ENCODE results near the gene SUPT7L.
"Not testable (repeated sequence)": the region's sequence is repeated elsewhere in the genome, so short reads cannot be mapped to it uniquely, and the experiment has no call there.

SUPT7L gene

DNA sequence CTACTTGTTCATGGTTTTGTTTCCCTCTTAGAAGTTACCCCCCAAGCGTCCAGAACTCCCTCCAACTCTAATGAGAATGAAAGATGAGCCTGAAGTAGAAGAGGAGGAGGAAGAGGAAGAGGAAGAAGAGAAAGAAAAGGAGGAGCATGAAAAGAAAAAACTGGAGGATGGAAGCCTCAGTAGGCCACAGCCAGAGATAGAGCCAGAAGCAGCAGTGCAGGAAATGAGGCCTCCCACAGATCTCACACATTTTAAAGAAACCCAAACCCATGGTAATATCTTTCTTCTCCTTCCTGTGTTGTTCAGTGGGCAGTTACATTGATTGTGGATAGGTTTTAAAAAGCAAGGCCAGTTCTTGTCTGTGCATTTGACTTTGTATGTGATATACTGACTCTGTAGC, 21.6 kb upstream of the SUPT7L start:
- DNase-seq = not testable (repeated sequence)

DNA sequence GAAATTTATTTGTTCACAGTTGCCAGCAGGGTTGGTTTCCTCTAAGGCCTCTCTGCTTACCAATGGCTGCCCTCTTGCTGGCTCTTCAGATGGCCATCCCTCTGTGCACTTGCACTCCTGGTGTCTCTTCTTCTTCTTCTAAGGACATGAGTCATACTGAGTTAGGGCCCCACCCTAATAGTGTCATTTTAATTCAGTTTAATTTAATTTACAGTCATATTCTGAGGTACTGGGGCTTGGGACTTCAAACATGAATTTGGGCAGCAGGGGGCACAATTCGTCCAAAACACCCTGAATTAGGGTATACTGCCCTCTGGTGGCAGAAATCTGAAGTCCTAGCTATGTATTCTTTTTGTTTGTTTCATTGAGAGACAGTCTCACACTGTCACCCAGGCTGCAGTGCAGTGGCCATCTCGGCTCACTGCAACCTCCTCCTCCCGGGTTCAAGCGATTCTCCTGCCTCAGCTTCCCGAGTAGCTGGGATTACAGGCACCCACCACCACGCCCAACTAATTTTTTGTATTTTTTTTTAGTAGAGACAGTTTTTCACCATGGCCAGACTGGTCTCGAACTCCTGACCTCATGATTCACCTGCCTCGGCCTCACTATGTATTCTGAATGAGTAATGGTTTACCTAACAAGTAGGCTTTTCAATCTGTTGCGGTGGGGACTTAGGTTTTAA, 20.1 kb upstream of the SUPT7L start:
- DNase-seq = peak; percentile 97

DNA sequence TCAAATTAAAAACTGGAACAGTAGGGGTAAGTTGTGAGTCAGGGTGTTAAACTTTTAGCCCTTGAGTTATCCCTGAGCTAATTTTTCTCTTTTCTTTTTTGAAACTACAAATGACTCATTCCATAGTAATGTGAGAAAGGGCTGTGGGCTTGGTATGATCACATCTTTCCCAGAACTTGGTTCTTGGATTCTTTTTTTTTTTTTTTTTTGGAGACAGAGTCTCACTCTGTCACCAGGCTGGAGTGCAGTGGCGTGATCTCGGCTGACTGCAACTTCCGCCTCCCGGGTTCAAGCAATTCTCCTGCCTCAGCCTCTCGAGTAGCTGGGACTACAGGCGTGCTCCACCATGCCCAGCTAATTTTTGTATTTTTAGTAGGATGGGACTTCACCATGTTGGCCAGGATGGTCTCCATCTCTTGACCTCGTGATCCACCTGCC, 18.9 kb upstream of the SUPT7L start:
- not testable (repeated sequence) for DNase-seq

DNA sequence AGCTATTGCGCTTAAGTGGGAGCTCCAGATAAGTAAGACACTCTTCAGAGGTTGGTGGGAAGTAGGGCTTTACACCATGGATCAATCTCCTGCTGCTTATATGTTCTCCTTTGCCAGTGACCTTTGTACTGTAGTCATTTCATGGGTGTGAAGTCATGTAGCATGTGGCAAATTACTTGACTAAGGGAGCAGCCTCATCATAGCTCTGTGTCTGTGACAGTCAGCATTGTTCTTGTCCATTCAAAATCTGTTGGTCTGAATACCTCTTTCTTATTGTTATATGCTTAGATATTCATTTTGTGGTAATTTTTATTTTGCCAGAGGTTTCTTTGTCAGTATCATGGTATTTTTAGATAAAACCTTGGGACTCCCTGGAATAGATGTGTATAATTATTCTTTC, 18.4 kb upstream of the SUPT7L start:
- DNase-seq = no peak

DNA sequence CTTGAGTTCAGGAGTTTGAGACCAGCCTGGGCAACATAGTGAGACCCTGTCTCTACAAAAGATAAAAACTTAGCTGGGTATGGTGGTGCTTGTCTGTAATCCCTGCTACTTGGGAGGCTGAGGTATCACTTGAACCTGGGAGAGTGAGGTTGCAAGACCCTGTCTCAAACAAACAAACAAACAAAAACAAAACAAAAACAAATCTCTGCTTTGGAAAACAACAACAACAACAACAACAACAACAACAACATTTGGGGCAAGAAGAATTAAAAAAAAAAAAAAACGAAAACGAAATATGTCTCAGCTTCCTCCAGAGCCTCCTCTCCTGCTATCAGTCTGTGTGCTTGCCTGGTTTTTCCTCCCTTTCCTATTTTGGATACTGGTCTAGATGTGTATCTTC, 17.2 kb upstream of the SUPT7L start:
- DNase-seq = no peak

DNA sequence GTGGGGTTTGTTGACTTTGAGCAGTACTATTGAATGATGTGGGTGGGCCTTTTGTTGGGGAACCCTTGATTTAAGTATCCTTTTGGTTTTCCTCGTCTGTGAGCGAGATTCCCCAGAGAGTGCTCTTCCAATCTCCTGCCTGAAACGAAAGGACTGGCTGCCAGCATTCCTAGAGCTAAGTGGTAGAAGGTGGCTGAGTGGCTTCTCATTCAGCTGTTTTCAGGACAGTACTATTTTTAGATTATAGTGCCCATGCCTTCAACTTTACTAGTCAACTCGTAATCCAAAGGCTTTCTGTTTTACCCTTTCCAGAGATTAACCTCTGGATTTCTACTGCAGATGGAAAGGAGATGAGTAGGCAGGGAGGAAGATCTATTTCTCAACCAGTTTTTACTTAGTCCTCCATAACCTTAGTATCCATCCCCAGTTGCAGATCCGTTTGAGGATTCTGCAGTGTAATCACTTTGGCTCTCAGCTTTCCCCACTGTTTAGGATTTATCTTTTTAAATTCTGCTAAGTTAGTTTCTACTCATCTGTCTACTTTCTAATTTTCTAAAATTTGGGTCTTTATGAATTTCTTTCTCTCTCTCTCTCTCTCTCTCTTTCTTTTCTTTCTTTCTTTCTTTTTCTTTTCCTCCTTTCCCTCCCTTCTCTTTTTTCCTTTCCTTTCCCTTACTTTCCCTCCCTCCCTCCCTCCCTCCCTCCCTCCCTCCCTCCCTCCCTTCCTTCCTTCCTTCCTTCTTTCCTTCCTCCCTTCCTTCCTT, 9.5 kb upstream of the SUPT7L start:
- DNase-seq = no peak

DNA sequence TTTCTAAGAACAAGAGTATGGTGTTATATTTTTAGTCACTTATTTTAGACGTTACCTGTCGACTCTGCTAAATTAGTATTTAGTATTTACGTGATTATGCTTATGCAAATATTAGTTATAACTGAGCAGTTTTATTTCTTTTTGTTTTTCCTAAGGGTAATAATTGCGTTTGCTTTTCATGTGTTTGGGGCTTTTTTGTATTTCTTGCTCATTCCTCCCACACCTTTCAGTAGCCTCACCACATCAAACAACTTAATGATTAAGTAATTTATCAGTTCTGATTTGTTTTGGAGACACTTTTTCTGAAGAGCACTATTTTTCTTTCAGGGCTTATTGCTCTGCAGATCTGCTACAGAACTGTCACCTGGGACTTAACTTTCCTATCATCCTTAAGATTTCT, 7.8 kb upstream of the SUPT7L start:
- no peak for DNase-seq

DNA sequence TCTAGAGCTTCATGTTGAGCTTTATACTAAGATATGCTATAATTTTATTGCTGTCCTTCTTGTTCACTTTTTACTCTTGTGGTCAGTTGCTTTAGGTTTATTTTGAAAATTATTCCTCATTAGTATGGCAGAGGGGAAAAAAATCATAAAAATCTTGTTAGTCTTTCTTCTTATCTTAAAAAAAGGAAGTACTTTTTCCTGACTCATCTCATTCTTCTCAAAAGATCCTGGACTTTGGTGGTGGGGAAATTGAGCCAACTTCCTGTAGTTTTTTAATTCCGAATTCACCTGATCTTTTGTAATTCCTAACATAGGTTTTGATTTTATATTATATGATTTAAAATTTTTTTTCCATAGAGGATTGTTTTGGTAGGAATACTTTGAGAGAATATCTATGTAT, 4.0 kb upstream of the SUPT7L start:
- no peak for DNase-seq

DNA sequence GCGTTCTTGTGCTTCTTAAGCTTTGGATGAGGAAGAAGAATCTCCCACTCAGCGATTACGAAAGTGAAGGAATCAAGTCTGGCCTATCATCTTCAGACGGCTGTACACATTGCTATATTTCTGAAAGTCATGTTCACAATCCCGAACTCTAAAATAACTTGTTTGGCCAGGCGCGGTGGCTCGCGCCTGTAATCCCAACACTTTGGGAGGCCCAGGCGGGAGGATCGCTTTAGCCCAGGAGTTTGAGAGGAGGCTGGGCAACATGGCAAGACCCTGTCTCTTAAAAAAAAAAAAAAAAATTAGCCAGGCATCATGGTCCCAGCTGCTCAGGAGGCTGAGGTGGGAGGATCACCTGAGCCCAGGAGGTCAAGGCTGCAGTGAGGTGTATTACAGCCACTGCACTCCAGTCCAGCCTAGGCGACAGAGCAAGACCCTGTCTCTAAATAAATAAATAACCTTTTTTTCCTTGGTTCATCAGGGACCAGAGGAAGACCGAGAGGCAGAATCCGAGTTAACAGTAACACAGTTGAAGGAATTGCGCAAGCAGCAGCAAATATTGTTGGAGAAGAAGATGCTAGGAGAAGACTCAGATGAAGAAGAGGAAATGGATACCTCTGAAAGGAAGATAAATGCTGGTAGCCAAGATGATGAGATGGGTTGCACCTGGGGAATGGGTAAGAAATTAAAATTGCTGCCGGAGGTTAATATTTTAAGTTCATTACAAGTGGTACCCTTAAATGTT, 1.4 kb upstream of the SUPT7L start:
- DNase-seq = peak; percentile 11

DNA sequence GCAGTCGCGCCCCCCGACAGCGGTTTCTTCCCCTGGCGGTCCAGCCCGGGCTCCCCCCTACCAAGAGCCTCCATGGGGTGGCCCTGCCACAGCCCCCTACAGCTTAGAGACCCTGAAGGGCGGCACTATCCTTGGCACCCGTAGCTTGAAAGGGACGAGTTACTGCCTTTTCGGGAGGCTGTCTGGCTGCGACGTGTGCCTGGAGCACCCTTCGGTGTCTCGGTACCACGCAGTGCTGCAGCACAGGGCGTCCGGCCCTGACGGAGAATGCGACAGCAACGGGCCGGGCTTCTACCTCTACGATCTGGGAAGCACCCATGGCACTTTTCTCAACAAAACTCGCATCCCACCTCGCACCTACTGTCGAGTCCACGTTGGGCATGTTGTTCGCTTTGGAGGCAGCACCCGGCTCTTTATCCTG, 750 bp upstream of the SUPT7L start:
- no peak for DNase-seq

DNA sequence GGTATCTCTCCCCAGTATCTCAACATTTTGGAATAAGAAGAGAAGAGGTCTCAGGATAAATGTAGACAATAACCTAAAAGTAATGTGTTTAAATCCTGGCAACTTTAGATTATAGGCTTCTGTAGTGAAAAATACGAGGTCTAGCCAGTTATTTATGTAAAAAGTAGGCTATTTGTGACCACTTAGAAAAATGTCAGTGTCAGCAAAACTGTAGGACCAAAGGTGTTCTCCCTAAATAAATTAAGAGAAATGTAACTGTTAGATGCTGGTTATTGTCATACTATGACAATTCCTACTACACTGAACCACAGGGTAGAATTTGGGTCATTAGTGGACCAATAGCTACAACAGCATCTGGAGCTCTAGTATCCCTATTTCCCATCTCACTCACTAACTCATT, 2.0 kb downstream of the SUPT7L start:
- DNase-seq = no peak

DNA sequence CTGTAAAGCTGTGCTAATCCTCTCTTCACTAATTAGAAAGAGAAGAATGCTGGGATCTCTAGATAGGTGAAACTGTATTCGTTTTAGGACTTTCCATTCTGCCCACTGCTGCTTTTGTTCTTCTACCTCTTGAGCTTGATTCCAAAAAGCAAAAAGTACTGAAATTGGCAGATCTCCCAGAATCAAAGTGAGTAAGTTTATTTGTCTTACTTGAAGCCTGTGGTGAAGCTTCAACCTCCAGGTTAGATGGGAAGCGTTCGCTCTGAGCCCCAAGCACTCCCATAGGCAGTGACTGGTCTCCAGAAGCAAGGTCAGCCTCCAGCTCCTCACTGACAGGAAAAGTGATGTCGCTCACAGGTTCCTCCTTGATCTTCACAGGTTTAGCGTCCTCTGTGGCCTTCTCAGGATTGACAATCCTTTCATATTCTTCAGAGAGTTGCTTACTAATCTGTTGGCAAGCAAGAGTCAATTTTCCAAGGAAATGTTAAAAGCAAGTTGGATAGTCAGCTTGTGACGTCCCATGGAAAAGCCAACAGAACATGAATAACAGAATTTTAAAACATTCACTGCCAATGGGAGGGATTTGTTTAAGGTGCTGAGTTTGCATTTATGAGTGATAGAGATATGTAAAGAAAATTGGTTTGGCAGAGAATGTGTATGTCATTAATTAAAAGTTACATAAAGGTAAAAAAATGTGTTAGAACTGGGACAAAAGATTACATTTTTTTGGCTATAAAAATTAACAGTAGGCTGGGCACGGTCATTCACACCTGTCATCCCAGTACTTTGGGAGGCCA, 8.1 kb downstream of the SUPT7L start:
- DNase-seq = no peak

DNA sequence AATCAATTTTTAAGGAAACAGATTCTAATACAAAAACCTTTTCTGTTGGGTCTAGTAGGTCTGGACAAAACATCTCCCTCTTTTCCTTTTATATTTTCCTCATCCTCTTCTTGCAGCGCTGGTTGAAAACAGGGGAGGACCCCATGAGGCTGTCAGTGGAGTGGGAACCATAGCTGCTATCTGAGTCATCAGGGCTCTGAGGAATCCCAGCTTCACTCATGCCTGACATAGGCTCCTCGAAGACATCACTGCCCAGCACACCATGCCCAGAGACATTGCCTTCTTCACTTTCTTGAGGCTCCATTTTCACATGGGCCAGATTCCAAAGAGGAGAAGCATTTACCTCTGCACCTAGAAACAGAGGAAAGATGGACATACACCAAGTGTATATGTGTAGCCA, 10.0 kb downstream of the SUPT7L start:
- no peak for DNase-seq

DNA sequence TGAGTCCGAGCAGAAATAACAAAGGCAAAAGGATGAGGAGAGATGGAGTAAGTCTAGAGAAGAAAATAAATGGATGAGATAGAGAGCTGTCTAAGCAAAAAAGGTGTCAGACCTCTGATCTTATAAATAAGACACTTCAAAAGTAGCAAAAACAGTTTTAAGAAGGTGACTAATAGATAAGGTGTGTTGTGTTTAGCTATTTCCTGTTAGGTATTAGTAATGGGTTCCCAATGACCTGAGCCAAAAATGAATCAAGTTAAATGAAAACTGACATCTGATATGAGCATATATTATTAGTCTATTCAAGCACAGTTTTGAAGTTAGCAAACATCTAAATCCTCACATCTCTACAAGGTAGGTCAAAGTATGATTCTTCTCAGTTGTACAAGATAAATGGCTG, 10.6 kb downstream of the SUPT7L start:
- no peak for DNase-seq

DNA sequence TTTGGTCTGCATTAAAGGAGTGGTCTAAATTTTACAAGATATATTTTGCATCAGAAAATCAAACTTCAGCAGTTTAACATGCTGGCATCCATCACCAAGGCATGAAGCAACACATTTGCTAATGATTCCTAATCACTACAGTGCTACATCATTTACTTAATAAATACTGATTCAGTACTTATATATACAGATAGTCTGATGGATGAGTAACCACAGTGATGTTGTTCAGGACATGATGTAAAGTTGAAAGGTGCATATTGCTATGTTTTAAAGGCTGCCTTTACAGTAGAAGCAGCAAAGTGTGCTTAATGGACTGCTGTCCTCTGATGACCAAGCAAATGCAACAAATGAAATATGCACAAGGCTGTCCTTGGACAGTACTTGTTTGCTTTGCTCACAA, 11.1 kb downstream of the SUPT7L start:
- DNase-seq = no peak

DNA sequence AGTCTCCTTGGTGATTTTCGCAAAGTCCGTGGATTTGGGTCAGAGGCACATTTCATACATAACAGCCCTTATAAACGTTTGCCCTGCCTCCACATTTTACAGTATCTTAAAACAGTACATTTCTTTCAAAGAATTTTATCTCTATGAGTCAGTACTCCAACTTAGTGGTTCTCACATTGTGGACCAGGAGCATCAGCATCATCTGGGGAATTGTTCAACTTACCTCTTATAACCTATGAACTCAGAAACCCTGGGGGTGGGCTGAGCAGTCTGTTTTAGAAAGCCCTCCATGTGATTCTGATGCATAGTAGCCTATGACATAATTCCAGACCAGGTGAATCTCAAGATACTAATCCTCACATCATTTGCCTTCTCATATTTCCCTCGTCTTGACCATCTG, 12.4 kb downstream of the SUPT7L start:
- DNase-seq = no peak

DNA sequence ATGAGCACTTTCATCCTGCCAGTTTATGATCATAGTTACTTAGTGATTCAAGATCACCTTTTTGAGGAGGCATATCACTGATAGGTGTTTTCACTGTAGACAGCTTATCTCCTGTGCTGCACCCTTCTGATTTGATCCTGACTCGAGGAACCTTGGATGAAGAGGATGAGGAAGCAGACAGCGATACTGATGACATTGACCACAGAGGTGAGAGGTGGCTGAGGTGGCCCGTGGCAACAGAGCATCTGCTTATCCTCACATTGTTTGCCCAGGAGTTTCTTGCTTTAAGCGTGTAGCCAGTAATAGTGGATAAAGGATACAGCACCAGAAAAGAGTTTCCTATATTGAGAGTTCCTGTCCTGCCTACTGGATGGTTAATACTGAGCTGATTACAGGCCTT, 15.7 kb downstream of the SUPT7L start:
- no peak for DNase-seq

DNA sequence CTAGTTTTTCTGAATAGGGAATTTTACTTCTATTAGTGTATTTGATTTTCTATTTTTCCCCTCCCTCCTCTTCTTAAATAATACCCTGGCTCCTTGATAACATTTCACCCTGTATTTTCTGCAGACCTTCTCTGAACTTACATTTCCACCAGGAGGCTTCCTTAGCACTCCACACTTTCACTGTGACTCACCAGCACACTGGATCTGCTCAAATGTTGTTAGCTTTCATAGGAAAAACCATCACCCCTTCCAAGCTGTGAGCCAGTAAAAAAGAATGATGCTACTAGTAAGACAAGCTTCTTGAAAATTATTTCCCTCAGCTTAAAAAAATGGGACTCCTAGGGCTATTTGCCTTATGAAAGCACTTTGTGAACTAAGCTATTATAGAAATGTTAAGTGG, 16.1 kb downstream of the SUPT7L start:
- DNase-seq = no peak

DNA sequence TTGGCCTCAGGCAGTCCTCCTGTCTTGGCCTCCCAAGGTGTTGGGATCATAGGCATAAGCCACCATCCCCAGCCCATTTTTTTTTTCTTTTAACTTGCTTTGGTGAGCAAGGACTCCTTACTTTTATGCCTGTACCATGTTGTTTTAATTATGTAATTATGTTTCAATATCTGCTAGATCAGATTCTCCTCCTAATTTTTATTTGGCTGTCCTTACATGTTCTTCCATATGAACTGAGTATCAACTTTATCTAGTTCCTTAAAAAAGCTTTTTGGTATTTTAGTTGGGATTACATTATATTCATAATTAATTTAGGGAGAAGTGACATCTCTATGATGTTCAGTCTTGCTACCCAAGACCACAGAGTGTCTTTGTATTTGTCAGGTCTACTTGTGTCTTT, 18.2 kb downstream of the SUPT7L start:
- no peak for DNase-seq

DNA sequence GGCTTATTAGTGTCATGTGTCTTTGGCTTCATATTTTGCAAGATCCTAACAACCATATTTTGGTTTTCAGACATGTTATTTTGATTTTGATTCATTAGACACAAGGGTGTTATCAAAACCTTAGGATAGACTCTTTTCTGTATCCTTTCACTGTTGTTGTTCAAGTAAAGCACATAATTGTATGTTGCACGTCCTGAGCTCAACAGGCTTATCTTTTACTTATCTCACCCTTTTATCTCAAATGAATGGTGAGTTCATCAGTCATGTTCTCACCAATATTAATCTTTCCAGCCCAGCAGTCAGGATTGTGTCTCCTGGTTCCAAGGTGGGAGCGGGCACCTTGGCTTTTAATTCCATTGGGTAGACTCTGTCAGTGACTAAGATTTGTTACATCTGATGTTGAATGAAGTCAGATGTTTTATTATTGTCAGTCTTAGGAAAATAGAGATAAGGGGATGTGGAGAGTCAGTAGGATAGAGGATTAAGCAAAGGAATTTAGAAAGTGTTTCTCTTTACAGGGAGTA, 22.6 kb downstream of the SUPT7L start:
- DNase-seq = no peak

DNA sequence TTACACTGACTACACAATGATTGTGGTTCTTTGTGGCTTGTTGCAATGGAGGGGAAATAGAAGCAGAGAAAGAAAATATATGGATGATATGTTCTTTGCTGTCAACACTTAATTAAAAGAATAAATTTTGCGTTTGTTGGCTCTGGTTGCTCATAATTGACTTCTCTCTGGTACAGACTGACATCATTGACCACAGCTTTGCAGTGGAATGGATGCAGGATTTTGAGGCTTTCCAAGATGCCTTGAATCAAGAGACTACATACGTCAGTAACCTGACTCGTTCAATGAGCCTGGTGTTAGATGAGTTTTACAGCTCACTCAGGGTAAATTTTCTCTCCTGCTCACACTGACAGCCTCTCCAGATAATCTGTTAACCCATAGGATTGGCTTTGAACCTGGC, 24.7 kb downstream of the SUPT7L start:
- no peak for DNase-seq

DNA sequence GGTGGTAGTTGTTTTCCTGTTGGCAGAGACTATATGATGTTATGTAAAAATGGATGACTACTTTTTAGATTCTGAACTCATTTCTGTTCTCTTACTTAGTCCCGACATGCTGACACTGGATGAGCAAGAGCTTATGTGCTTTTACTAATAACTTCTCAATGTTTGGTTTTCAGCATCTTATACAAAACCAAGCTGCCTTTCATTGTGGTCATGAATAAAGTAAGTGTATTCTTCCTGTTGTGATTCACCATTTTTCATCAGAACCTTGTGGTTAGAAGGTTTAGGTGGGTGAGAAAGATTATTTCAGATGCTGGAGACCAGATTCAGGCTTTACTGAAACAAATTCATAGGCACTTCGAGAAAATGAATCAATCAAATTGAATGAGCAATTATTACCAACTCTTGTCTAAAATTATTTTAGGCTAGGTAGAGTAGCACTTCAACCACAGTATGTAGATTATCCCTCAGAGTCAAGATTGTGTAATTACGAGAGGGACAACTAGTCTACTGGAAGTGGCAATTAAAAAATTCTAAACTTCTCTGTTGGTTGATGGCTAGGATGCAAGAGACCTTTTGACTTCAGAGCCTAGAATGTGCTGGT, 25.3 kb downstream of the SUPT7L start:
- DNase-seq = no peak

DNA sequence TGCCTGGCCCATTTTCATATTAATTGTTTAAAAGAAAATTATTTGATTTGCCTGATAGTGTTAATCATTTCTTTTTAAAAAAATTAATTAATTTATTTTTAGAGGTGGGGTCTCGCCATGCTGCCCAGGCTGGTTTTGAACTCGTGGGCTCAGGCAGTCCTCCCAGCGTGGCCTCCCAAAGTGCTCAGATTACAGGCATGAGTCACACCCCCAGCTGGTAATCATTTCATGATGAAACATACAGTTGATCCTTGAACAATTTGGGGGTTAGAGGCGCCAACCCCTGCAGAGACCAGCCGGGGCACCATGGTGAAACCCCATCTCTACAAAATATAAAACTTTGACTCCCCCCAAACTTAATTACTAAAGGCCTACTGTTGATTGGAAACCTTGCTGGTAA, 26.6 kb downstream of the SUPT7L start:
- DNase-seq = no peak

Data from hematopoietic multipotent progenitor cell treated with erythropoietin and hydrocortisone succinate and interleukin-3 and kit ligand, for 6 days (in vitro differentiated cells).